Astrocyte (in vitro differentiated cells and primary cell): ENCODE data around the gene BBS9. TPM values are rescaled to one million over a fixed set of nuclear protein-coding genes. Genes with fewer than 3 reads are reported as not detected.

ENCODE experiments used
- DNase-seq: peaks from one replicate; pipeline ENCODE4 v3.0.0-alpha.2; 2010; ENCODE audit warnings: low read depth
- FAIRE-seq: peaks from 2 replicates; lab custom pipeline; 2011; peaks lifted over from hg19 to GRCh38; lab: Jason Lieb, UNC
- H2AFZ ChIP-seq: 2 replicates; pipeline ENCODE4 v1.6.0; 2012; ENCODE audit warnings: low read depth, low read length, inconsistent platforms
- H3K27ac ChIP-seq: 2 replicates; pipeline ENCODE4 v1.5.1; 2011; ENCODE audit warnings: low read depth, low read length, inconsistent platforms
- H3K27me3 ChIP-seq: 2 replicates; pipeline ENCODE4 v1.6.0; 2011; ENCODE audit warnings: low read length, inconsistent platforms; ENCODE audit not compliant: insufficient read depth
- H3K36me3 ChIP-seq: 2 replicates; pipeline ENCODE4 v1.5.1; 2011; ENCODE audit warnings: low read length, inconsistent platforms; ENCODE audit not compliant: insufficient read depth
- H3K4me1 ChIP-seq: 2 replicates; pipeline ENCODE4 v1.5.1; 2011; ENCODE audit warnings: low read length, inconsistent platforms; ENCODE audit not compliant: insufficient read depth
- H3K4me2 ChIP-seq: 2 replicates; pipeline ENCODE4 v1.6.0; 2012; ENCODE audit warnings: low read length, inconsistent platforms
- H3K4me3 ChIP-seq: 2 replicates; pipeline ENCODE4 v1.5.1; 2011; ENCODE audit warnings: low read depth, mild to moderate bottlenecking, low read length, inconsistent platforms; ENCODE audit not compliant: insufficient read depth
- H3K79me2 ChIP-seq: 2 replicates; pipeline ENCODE4 v1.6.0; 2012; ENCODE audit warnings: mild to moderate bottlenecking, low read length, inconsistent platforms; ENCODE audit not compliant: insufficient read depth
- H3K9ac ChIP-seq: 2 replicates; pipeline ENCODE4 v1.6.0; 2012; ENCODE audit warnings: mild to moderate bottlenecking, low read length, inconsistent platforms
- H3K9me3 ChIP-seq: 2 replicates; pipeline ENCODE4 v1.5.1; 2012; ENCODE audit warnings: low read depth, mild to moderate bottlenecking, low read length, inconsistent platforms; ENCODE audit not compliant: insufficient read depth
- H4K20me1 ChIP-seq: 2 replicates; pipeline ENCODE4 v1.6.0; 2012; ENCODE audit warnings: low read length, inconsistent platforms; ENCODE audit not compliant: insufficient read depth
- H3K27ac Mint-ChIP-seq: one replicate; pipeline ENCODE4 v1.8.0; 2021; ENCODE audit warnings: mild to moderate bottlenecking, mixed read lengths; ENCODE audit not compliant: unreplicated experiment
- H3K27me3 Mint-ChIP-seq: one replicate; pipeline ENCODE4 v1.8.0; 2021; ENCODE audit warnings: low read depth, mixed read lengths; ENCODE audit not compliant: unreplicated experiment
- H3K36me3 Mint-ChIP-seq: one replicate; pipeline ENCODE4 v1.8.0; 2021; ENCODE audit warnings: low read depth, mixed read lengths; ENCODE audit not compliant: unreplicated experiment
- H3K4me1 Mint-ChIP-seq: one replicate; pipeline ENCODE4 v1.8.0; 2021; ENCODE audit warnings: low read depth, mixed read lengths; ENCODE audit not compliant: unreplicated experiment
- H3K4me3 Mint-ChIP-seq: one replicate; pipeline ENCODE4 v1.8.0; 2021; ENCODE audit warnings: mild to moderate bottlenecking, moderate library complexity, mixed read lengths; ENCODE audit not compliant: unreplicated experiment
- H3K9me3 Mint-ChIP-seq: one replicate; pipeline ENCODE4 v1.8.0; 2021; ENCODE audit warnings: mild to moderate bottlenecking, mixed read lengths; ENCODE audit not compliant: unreplicated experiment
- CTCF ChIP-seq: IDR thresholded peaks from 2 replicates; pipeline ENCODE4 v1.5.1; 2011; ENCODE audit warnings: low read depth, mild to moderate bottlenecking, inconsistent platforms, low read length, moderate library complexity; ENCODE audit not compliant: insufficient read depth
- EZH2 ChIP-seq: IDR thresholded peaks from 2 replicates; pipeline ENCODE4 v1.6.1; 2012; ENCODE audit warnings: mild to moderate bottlenecking, low read length, inconsistent platforms; ENCODE audit not compliant: insufficient read depth
- total RNA-seq: library from RNA; stranded (reverse); gene quantifications from 2 replicates; pipeline ENCODE4 v1.2.1, GENCODE V29; 2021

The BBS9 gene
- total RNA-seq, 1 donor from 2014 or later, result 25.1 TPM

GRCh38 chr7:33578166-33578565 is 448.8 kb downstream of the BBS9 start:
- Mint-ChIP-seq H3K9me3 (peaks cover 10% of the 10 kb centered on the region), H3K4me3 (no peak overlapping the region), H3K36me3 (peaks cover 6% of the 10 kb centered on the region), H3K27ac (no peak overlapping the region), H3K4me1 (peaks cover 4% of the 10 kb centered on the region), H3K27me3 (no peaks in the 10 kb centered on the region)
- Histone ChIP-seq H3K27me3 (no peaks in the 10 kb centered on the region), H3K9me3 (no peaks in the 10 kb centered on the region), H3K4me1 (no peaks in the 10 kb centered on the region), H3K27ac (no peak overlapping the region), H3K4me3 (no peak overlapping the region), H4K20me1 (no peaks in the 10 kb centered on the region), H3K4me2 (no peak overlapping the region), H3K79me2 (no peaks in the 10 kb centered on the region), H2AFZ (no peak overlapping the region), H3K9ac (no peak overlapping the region), H3K36me3 (no peaks in the 10 kb centered on the region)
- FAIRE-seq (no peak), DNase-seq (no peak)
- TF ChIP-seq EZH2, result no peak
- no peak for TF ChIP-seq CTCF

DNA sequence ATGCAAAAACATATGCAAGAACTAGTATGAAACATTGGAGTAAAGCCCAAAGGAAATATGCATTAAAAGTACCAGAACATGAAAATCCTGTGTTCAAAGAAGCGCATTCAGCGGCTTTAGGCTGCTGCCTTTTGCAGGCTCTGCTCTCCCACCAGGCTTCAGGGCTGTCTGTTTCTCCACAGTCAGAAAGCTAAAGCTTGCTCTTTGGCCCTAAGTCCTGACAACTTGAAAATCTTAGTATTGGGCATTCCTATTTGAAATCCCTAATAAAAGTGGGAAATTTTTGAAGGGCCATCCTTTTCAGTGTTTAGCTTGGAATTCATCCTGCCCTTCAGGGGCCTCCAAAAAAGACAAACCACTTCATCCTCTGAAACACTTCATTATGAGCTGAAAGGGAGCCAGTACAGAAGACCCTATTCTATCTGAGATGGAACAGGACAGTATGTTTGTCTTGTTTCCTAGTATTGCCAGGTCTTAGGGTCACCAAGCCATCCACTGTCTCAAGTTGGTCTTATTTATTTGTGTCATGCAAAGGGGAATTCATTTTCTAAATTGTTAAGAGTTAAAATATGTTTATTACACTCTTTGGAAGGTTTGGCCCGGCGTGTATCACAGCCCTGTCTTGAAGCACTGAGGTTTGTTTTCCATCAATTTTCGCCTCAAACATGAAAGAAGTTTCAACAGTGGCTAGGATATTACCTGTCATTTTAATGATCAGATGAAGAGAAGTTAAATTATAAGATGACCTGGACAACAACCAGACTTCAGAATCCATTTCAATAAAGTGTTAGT is 449.7 kb downstream of the BBS9 start:
- Histone ChIP-seq H2AFZ (no peak overlapping the region), H3K4me2 (no peak overlapping the region), H3K27ac (no peak overlapping the region), H3K9ac (no peak overlapping the region), H3K9me3 (no peaks in the 10 kb centered on the region), H3K4me1 (no peaks in the 10 kb centered on the region), H3K79me2 (no peaks in the 10 kb centered on the region), H3K27me3 (no peaks in the 10 kb centered on the region), H3K4me3 (no peak overlapping the region), H4K20me1 (no peaks in the 10 kb centered on the region), H3K36me3 (no peaks in the 10 kb centered on the region)
- no peaks in the 10 kb centered on the region for H3K27me3 Mint-ChIP-seq
- H3K4me1 Mint-ChIP-seq, result peaks cover 4% of the 10 kb centered on the region
- no peak overlapping the region for H3K4me3 Mint-ChIP-seq
- FAIRE-seq, result no peak
- peaks cover 10% of the 10 kb centered on the region for H3K9me3 Mint-ChIP-seq
- TF ChIP-seq CTCF (no peak), EZH2 (no peak)
- H3K27ac Mint-ChIP-seq, result no peak overlapping the region
- peaks cover 6% of the 10 kb centered on the region for H3K36me3 Mint-ChIP-seq
- DNase-seq, result no peak

GRCh38 chr7:33579673-33579960 is 450.3 kb downstream of the BBS9 start:
- DNase-seq (no peak), FAIRE-seq (no peak)
- Histone ChIP-seq H3K4me1 (no peaks in the 10 kb centered on the region), H3K36me3 (no peaks in the 10 kb centered on the region), H2AFZ (no peak overlapping the region), H3K4me3 (no peak overlapping the region), H3K4me2 (no peak overlapping the region), H3K27me3 (no peaks in the 10 kb centered on the region), H3K79me2 (no peaks in the 10 kb centered on the region), H4K20me1 (no peaks in the 10 kb centered on the region), H3K9me3 (no peaks in the 10 kb centered on the region), H3K27ac (no peak overlapping the region), H3K9ac (no peak overlapping the region)
- no peak for TF ChIP-seq EZH2
- no peak for TF ChIP-seq CTCF
- Mint-ChIP-seq H3K4me3 (no peak overlapping the region), H3K9me3 (peaks cover 10% of the 10 kb centered on the region), H3K4me1 (peaks cover 4% of the 10 kb centered on the region), H3K27me3 (no peaks in the 10 kb centered on the region), H3K27ac (no peak overlapping the region), H3K36me3 (peaks cover 6% of the 10 kb centered on the region)
